HG03442 (cell line): ENCODE data around the gene RPL35.

ENCODE experiments used
- ATAC-seq: cut with Tn5 transposase; IDR thresholded peaks from one replicate; pipeline ENCODE4 v1.9.1; 2021; ENCODE audit warnings: mild to moderate bottlenecking, moderate library complexity; ENCODE audit not compliant: unreplicated experiment

The RPL35 gene

DNA sequence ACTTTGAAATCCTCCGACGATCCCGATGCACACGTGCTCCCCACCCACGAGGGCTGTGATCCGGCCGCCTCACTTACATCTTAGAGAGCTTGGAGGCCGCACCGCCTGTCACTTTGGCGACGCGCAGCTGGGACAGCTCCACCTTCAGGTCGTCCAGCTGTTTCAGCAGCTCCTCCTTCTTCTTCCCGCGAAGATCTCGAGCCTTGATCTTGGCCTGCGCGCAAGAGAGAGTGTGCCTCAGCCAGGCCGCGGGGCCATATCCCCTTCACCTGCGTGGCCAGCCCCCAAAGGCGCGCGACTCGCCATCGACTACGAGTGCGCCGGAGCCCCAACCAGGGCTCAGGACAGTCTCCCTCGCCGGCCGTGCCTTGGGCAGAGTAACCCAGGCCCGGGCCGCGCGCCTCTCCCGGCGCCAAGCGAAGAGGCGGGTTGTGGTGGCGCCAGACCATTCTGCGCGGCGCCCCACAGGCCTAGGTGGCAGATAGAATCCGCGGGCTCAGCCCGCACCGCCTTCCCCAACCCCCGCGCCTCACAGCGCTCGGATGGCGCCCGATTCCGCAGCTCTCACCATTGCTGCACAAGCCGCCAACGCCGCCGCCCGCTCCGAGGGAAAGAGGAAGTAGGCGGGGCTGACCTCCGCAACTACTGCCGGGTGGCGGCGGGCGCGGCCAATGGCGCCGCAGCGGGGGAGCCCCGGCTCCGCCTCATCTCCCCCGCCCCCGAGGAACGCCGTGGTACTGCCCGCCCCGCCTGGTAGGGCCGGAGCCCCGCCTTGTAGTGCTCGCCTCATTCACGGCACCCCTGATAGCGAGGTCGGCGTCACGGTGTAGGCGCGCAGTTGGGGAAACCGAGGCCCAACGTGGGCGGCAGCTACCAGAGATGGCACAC is at the start of gene RPL35, which contains the start of gene ARPC5L:
Gene RPL35 (minus strand): TSS at position 616 of the 888 bp plus-strand sequence. CDS start 45 bp downstream, at position 571.
Gene ARPC5L (plus strand): TSS at position 789 of the 888 bp plus-strand sequence. CDS start 7,161 bp downstream, outside the sequence.
- ATAC-seq = peak; percentile 88

DNA sequence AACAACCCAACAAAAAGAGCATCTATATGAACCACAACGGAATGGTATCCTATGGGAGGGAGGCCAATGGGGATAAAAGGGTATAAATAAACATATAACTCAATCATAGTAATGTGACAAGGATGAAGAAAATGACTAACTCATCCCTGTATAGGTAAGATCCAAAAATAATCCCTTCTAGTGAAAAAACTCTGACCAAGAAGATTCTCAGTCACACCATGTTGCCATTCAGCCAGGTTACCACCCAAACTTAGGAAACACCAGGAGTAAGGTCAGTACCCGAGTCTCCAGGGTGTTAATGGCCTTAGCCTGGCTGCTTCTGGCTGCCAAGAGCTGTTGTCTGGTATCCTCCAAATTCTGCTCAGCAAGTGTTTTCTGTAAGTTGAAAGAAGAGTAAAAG is 46.3 kb upstream of the RPL35 start:
- ATAC-seq = no peak

DNA sequence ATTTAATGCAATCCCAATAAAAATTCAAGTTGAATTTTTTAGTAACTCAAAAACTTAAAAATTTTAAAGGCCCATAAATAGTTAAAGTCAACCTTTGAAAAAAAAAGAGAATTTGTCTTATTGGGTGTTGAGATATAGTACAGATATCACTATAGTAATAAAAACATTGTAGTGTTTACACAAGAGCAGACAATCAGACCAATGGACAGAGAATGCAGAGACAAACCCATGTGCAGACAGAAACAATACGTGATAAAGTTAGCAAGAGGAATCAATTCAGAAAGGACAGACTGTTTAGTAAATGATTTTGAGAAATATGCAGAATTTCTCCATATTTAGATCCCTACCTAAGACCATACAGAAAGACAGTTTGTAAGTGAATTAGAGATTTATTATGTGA is 45.2 kb upstream of the RPL35 start:
- ATAC-seq = no peak

DNA sequence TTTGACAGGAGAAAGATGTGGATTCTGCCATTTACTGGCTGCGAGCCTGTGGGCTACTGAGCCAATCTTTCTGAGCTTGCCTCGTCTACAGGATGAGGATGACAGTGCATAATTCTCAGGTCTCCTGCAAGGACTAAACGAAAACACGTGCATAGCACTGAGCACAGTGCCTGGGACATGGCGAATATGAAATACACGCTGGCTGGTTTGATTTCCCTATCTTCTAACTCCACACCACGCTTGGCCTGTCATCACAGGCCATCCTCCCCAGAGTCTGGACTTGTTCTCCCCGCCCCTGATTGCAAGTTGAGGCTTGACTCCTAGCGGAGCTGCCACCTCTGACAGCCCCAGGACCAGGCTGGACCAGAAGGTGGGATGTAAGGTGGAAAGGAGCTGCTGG is 38.1 kb upstream of the RPL35 start:
- no peak for ATAC-seq

GRCh38 chr9:124897570-124898460 is 36.1 kb upstream of the RPL35 start:
- no peak for ATAC-seq

DNA sequence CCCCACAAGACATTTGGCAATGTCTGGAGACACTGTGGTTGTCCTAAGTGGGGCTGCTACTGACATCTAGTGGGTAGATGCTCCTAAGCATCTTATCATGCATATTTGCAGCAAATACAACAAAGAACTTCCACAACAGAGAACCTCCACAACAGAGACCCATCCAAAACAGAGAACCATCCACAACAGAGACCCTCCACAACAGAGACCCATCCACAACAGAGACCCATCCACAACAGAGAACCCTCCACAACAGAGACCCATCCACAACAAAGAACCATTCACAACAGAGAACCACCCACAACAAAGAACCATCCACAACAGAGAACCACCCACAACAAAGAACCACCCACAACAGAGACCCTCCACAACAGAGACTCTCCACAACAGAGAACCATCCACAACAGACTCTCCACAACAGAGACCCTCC is 33.0 kb upstream of the RPL35 start:
- ATAC-seq = no peak

GRCh38 chr9:124894035-124894740 is 32.4 kb upstream of the RPL35 start:
- ATAC-seq = no peak

- ATAC-seq = no peak
Measured at GRCh38 chr9:124890179-124890578, 28.4 kb upstream of the RPL35 start.

- no peak for ATAC-seq
Measured at GRCh38 chr9:124889006-124889405, 27.2 kb upstream of the RPL35 start.

DNA sequence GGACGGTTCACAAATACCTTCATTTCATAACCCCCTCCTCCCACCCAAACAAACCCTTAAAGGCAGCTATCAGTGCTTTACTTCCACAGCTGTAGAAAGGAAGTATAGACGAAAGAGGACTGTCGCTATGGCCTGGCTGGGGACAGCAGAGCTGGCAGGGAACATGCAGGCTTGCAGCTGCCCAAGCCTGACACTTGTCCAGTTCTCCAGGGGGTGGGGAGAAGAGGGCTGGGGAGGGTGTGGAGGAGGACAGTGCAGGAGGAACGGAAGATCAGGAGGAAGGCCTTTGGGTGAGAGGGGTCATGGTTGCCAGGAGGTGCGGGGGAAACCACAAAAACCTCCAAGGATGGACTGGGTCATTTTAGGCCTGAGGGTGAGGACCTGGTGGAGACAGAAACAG is 26.1 kb upstream of the RPL35 start:
- ATAC-seq = no peak

GRCh38 chr9:124886866-124887492 is 25.2 kb upstream of the RPL35 start:
- ATAC-seq = no peak

DNA sequence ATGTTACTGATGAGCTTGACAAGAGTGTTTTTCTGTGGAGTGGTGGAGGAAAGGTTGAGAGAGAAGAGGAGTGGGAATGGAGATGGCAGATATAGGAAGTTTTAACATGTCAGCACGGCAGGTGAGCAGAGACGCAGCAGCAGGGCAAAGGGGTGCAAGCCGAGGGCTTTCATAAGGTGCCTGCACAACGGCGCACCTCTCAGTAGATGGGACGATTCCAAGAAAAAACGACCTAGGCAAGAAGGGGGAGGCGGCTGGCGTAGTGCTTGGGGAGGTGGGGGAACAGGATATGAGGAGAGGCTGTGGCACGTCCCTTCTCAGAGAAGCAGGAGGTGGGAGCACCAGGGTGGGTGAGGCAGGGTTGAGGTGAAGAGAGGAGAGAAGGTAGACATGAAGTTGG is 24.7 kb upstream of the RPL35 start:
- no peak for ATAC-seq

DNA sequence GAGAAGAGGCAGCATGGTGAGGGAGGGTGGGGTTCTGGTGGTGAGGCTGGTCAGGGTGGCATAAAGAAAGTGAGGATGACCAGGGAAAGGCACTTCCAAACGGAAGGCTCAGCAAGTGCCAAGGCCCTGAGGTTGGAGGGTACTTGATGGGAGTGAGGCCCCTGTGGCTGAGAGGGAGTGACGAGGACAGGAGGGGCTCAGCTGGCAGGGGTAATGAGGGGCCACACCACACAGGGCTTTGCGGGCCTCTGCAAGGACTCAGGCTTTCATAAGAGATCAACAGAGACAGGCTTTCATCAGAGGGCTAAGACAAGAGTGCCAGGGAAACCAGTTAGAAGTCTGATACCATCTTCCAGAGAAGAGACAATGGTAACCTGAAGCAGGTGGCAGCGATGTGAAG is 23.8 kb upstream of the RPL35 start:
- ATAC-seq = no peak

- no peak for ATAC-seq
Measured at GRCh38 chr9:124884376-124884775, 22.6 kb upstream of the RPL35 start.

DNA sequence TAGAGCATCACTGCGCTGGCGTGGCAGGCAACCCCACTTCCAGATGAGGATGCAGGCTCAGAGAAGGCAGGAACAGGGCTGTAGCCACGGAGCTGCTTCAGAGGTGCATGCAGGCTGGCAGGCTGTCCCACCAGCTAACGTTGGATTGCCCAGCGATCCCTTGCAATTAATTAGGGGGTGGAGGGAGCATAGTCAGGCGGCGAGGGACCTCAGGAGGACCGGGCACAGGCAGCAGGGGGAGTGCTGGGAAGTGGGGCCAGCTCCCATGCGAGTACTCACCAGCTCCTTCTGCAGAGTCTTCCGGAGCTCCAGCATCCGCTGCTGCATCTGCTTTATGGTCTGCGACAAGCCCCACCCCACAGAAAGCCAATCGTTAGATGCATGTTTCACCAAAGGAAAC is 20.5 kb upstream of the RPL35 start:
- no peak for ATAC-seq

GRCh38 chr9:124881138-124881743 is 19.5 kb upstream of the RPL35 start:
- no peak for ATAC-seq

- no peak for ATAC-seq
Measured at GRCh38 chr9:124880501-124880900, 18.7 kb upstream of the RPL35 start.

DNA sequence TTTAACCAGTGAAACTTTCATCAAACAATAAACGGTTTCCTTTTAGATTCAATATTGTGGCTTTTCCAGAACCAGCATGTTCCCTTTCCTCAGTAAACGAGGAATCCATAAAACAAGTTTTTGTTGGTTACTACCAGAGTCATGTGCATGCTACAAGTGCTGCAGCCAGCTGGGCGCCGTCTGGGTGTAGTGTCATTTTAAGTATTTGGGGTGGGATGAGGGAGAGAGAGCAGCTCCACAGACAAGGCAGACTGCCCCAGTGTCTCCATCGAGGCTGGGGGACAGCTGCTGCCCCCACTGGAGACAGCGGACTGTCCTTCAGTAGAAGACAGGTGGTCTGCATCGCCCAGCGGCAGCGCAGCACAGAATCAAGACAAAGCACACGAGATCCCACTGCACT is 17.5 kb upstream of the RPL35 start:
- ATAC-seq = no peak

DNA sequence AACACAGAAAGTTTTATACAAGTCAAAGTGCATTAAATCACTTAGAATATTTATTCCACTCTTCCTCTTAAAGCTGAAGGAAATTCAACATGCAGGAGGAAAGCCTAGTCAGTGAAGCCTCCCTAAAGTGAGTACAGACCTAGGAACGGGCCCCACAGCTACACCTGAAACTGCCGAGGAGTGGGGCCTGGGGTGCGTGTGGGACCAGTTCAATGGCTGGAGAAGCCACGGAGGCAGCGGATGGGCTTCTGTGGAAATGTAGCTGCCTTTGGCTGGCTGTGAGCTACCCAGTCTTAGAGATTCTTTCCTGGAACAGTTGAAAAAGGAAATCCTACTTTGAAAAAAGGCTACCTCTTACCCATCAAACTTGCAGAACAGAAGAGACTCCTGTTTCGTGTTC is 16.8 kb upstream of the RPL35 start:
- ATAC-seq = no peak

- no peak for ATAC-seq
Measured at GRCh38 chr9:124878021-124878420, 16.3 kb upstream of the RPL35 start.
